GM18511 (cell line): ENCODE measurements around the gene DUSP28.
"Not testable (repeated sequence)": the region's sequence is repeated elsewhere in the genome, so short reads cannot be mapped to it uniquely, and the experiment has no call there.

Experiments used
- ATAC-seq: cut with Tn5 transposase; IDR thresholded peaks from one replicate; pipeline ENCODE4 v1.9.1; 2021; ENCODE audit warnings: mild to moderate bottlenecking, moderate library complexity; ENCODE audit not compliant: unreplicated experiment

The DUSP28 gene, protein sequence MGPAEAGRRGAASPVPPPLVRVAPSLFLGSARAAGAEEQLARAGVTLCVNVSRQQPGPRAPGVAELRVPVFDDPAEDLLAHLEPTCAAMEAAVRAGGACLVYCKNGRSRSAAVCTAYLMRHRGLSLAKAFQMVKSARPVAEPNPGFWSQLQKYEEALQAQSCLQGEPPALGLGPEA

DNA sequence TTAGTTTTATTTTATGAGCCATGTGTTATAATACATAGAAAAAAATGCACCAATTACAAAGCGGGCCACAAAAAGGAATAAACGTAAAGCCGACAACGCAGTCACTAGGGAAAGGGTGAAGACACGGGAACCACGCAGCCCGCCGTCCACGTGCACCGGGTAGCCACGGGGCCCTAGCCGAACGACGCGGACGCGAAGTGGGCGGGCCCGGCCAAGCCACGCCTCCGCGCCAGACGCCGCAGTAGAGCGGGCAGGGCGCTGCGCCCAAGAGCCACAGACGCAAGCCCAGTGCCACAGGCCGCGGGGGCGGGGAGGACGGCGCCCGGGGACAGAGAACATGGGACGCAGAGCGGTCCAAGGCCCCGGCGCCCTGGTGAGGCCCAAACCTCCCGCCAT lies at the start of gene DUSP28:
Gene DUSP28 (plus strand): TSS at position 274 of the 396 bp plus-strand sequence. CDS start 328 bp downstream, outside the sequence.
- peak; percentile 73 for ATAC-seq

DNA sequence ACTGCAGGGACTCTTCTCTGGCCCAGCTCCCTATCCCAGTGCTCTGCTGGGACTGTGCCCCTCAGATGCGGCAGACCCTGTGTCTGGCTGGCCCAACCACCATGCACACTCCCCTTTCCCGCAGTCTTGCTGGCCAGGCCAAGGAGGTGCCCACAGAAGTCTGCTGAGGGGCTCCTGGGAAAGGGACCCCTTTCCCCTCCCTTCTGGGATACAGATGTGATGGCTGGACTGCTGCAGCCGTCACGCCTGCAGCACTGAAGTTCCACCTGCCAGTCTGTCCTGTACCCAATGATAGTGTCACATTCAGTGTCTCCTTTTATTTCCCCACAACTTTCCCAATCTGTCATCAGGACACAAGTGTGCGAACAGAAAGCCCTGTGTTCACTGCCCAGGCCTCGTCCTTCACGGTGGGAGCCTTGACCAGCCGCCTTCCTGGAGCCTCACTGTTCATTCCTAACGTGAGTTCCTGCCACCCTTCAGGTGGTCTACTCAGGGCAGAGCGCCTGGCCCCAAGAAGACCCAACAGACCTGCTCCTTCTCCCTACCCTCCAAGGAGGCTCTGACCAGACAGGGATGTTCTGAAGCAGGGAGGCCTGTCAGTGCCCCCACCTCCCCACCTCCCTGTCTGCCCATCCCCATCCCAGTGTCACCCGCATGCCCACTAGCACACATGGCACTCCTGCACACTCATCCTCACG lies 49.5 kb upstream of the DUSP28 start:
- no peak for ATAC-seq

DNA sequence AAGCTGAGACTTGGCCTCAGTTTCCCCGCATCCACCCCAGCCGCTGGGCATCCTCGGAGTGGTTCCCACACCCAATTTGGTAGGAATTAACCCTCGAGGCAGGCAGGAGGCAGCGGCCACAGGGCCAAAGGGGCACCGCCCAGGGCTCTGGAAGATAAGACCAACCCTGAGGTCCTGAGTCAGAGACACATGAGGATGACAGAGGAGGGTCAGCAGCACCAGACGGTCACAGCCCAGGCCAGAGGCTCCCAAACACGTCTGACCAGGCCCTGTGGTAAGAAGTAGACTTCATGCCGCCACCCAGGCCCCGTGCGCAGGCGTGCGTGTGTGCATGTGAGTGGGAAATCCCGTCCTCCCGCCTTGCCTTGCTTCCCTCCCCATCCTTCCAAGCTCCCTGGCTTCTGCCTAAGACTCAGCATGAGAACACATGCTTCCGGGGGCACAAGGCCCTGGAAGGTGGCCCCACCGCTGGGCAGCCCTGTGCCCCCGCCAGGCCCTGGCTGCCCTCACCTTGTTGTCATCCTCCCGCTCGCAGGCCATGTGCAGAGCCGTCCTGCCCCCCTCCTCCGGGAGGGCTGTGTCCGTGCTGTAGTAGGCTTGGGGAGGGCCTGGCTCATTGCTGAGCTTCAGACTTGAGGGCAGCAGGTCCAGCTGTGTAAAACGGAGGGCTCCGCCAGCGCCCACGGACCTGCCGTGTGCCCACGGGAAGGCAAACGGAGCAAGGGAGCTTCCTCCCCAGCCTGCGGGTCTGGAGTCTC lies 48.6 kb upstream of the DUSP28 start:
- no peak for ATAC-seq

DNA sequence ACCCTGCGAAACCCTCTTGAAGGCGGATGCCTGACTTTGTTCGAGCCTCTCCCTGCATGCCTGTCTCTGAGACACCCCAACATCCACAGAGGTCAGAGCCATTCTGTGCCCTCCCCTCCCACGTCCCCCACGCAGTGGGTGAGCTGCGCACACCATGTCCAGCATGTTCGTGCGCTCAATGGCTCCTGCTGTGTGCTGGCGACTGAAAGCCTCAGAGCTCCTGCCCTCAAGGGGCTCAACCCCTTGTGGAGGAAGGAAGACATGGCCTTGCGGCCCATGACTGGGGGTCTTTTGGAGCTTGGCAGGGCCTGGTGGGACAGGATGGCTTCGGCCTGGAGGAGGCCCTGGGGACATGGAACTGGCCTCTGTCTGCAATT lies 48.1 kb upstream of the DUSP28 start:
- ATAC-seq, result no peak

DNA sequence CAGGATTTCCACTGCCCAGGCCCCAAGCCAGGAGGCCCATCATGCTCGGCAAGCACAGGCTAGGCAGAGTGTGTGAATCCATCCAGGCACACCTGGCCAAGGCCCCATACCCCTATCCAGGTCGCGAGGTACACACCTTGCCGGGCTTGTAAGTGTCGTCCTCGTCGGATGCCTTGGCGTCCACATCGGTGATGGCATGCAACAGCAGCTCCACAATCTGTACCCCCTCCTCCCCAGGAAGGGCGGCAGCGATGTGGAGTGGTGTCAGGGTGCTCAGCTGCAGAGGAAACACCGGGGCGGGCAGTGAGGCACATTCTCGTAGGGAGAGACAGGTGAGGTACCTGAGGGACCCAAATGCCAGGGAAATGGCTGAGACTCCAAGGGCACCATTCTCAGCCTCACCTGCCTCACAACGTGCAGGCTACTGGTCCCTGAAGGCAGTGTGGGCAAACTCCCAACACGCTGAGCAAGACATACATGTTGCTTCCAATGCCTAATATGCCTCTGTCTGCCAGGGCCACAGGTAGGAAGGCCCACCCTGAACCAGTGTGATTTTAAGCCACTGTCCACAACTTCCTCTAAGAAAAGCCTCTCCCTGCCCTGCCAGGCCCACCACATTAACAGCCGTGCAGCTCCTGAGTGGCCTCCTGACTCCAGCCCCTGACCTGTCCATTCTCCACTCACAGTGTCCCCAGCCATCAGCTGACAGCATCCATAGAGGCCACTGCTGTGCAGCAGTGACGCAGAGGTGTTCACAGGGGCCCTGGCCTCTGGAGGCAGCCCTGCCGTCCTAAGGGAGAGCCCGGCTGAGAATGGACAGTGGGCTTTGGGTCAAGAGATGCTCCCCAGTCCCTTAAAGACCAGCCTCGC lies 47.3 kb upstream of the DUSP28 start:
- ATAC-seq, result no peak

DNA sequence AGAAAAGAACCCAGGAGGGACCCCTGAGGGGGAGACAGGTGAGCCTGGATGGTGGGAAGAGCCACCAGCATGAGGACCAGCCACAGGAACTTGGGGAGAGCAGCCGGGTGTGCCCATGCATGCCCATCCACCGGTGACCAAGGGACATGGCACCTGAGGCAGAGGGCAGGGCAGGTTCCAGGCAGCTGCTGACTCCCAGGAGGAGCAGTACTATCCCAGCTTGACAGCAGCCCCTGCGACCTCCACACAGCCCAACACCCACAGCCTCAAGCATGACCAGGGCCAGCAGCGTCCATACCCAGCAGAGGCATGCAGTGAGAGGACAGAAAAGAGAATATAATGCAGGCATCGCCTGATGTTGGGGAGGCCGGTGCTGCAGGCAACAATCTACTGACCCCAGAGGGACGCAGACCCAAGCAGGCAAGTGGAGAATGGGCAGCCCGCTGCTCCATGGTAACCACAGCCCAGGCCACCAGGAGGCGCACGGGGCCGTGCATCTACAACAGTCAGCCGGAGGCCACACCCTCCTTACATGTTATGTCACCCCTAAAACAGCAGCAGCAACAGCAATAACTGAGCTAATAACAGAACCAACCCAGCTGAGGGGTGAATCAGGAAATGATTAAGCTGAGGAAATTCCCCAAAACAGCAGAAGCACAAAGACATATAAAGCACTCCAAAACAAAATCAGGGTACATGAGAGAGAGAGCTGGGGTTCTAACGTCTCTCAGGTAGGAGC lies 46.4 kb upstream of the DUSP28 start:
- peak; percentile 98 for ATAC-seq

DNA sequence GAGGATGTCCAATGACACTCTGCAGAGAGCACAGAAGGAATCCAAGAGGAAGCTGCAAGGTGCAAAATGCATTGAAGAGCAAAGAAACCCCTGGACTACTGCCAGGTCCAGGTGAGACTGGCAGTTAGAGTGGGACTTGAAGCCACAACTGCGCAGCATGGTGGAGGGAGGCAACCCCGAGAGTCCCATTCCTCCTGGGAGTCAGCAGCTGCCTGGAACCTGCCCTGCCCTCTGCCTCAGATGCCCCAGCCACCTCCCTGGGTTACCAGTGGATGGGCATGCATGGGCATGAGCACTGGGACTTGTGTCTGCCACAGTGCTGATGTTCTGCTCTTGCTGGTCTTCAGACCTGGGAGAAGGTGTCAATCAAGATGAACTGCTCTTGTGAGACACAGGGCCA lies 45.5 kb upstream of the DUSP28 start:
- ATAC-seq, result no peak

DNA sequence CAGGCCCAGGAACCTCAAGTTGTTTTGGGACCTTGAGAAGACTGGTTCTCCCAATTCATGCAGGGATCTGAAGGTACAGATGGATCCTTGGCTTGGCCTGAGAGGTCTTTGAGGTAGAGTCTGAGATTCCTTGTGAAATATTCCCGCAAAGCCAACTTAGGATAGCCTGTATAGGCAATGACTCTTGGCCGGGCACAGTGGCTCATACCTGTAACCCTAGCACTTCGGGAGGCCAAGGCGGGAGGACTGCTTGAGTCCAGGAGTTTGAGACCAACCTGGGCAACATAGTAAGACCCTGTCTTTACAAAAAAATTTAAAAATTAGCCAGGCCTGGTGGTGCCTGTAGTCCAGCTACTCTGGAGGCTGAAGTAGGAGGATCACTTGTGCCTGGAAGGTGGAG lies 42.8 kb upstream of the DUSP28 start:
- ATAC-seq, result no peak

DNA sequence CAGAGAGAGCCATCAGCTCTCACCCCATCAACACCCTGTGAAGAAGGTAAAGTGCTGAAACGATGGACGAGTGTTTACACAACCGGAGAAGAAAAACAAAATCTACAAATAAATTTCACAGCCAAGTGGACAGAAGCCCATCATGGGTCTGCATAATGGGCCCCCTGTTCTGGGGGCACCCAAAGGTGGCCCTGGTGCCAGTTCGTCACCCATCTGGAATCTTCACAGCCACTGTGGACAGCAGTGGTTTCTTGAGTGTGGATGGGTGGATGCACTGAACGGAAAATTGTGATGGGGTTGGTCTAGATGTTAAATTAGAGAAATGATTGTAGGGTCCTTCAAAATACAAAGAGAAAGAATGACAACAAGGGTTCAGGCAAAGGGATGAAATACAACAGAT lies 41.2 kb upstream of the DUSP28 start:
- ATAC-seq, result no peak

DNA sequence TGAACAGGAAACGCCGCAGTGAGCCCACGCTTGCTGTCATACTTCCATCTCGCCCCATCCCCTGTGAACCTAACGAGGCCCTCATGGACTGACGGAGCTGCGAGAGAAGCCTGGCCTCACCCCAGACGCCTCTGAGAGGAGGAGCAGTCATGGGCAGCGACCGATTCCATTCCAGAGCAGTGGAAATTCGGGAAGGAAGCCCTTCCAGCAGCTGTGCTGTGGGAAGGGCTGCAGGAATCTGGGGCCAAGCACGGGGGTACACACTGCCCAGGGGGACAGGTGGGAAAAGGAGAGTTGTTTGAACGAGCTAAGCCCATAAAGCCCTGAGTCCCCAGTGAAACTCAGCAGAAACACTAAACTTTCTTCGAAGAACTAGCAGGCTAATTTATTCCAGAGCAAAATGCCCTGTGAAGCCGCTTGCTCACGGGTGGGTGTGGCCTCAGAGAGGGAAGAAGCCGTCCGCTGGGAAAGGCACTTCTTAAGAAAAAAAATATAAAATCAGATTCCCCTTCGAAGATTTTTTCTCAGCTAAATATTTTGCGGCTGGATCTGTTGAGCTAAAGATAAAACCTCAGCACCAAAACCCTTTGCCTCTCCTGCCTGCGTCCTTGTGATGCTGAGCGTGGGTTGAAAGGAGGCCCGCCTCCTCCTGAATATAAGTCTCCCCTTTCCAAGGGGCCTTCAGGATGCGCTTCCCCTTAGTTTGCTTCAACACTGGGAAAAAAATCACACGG lies 40.6 kb upstream of the DUSP28 start:
- no peak for ATAC-seq

DNA sequence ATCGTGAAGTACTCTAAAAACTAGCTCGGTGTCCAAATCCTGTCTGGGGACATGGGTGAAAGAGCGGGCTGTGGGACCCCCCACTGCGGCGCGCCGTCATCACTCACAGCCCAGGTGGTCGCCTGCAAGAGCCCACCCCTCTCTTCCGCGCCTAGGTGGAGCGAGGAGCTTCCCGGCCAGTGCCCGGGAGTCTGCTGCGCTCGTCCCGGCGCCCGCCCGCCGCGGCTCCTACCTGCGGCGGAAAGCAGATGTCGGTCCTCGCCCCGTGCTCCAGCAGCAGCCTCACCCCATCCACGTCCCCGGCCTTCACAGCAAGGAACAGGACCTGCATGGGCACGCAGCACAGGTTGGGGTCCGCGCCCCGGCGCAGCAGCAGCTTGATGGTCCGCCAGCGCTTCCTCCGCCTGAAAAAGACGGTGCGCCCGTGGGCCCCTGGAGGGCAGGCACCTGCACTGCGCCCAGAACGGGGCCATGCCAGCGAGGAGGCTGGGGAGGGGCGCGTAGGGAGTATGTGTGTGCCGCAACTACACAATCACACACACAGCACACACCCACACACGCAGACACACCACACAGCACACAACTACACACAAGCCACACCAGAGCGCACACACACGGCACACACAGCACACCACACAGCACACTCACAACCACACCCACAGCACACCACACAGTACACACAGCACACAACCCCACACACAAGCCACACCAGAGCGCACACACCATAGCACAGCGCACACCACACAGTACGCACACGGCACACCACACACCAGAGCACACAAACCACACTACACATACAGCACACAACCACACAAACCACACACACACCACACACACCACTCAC lies 39.8 kb upstream of the DUSP28 start:
- ATAC-seq, result no peak

DNA sequence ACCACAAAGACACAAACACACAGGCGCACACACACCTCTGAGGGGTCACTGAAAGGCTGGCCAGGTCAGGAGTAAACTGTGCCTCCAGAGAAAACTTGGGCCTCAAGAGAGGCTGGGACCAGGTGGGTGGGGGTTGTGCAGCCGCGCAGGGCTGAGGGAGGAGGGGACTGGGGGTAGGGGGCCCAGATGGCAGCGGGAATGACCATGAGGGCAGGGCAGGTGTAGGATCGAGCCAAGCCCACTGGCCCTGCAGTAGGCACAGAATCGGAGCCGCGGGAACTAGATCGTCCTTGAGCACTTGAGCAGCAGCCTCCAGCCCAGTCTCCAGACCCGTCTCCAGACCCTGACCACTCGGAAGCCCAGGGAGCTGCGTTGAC lies 39.2 kb upstream of the DUSP28 start:
- ATAC-seq, result no peak

DNA sequence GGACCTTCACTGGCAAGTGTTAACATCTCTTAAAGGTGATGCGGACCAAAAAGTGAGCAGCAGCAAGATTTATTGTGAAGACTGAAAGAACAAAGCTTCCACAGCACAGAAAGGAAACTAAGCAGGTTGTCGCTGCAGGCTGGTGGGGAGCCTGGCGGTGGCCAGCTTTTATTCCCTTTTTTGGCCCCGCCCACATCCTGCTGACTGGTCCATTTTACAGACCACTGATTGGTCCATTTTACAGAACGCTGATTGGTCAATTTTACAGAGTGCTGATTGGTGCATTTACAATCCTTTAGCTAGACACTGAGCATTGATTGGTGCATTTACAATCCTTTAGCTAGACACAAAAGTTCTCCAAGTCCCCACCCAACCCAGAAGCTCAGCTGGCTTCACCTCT lies 38.3 kb upstream of the DUSP28 start:
- ATAC-seq, result not testable (repeated sequence)

DNA sequence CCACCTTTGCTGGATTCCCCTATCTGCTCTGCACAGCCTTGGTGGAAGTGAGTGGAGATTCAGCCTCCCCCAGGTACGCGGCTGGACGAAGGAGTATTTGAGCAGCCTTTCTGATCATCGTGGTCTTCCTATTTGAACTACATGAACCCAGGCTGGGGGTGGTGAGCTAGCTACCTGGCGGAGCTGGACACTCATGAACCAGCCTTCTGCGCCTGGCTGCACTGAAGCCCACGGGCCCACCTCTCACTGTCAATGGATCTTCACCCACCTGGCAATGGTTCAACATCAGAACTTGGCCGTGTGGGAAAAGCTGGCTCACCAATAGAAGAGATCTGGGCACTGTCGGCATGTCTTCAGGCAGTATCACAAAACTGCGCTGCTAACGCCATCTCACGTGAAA lies 37.8 kb upstream of the DUSP28 start:
- no peak for ATAC-seq

DNA sequence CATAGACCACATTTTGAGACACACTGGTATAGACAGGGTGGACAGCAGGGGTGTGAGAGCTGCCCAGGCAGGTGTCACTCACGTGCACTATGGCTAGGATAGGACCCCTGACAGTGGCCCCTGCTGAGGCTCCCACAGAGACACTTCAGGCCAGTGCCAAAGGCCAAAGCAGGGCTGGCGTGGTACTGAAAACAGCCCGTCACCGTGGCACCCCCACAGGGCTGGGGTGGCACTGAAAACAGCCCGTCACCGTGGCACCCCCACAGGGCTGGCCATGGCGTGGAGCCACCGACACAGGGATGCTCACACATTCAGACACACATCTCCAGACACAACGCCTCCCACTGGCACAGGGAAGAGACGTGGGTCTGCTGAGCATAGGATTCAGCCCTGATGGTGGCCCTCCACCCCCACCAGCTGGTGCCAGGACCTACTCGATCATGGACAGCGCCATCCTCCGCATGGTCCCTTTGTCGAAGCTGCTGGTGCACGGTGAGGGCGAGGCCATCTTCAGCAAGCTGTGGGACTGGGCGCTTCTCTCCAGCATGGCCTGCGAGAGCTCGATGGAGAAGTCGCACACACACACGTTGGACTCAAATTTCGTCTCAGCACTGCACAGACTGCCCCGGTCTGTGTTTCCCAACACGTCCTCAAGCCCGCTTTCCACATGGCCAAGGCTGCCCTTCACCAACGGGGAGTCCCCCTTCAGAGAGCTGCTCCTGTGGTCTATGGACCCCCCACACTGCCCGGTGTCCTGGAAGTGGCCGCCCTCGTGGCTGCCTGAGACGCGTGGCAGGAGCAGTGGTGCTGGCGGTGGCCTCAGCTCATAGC lies 36.5 kb upstream of the DUSP28 start:
- no peak for ATAC-seq

DNA sequence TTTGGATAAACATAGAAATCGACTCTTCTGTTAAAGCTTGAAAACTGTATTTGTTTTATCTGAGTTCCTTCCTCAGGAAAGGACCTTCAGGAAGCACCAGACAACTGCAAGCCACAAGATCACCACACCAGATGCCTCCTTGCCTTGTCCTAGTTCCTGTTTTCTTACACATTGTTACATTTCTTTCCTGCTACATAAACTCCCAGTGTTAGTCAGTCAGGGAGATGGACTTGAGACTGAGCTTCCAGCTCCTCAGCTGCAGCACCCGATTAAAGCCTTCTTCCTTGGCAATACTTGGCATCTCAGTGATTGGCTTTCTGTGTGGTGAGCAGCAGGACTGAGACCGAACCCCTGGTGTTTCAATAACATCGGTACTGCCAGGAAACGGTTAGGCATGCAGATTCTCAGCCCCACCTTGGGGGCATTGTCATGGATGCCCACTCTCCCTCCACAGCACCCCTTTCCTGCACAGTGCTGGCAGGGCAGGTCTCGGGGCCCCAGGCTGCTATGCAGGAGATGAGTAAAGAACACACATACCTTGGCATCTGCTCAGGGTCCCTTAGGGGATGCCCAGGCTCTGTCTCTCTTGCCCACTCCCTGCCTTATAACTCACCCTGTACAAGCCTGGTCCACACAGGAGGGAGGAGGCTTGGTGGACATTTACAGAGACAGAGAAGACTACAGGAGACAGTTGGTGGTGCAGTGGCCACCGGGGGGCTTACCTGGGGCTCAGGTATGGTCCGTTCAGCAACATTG lies 35.0 kb upstream of the DUSP28 start:
- no peak for ATAC-seq

DNA sequence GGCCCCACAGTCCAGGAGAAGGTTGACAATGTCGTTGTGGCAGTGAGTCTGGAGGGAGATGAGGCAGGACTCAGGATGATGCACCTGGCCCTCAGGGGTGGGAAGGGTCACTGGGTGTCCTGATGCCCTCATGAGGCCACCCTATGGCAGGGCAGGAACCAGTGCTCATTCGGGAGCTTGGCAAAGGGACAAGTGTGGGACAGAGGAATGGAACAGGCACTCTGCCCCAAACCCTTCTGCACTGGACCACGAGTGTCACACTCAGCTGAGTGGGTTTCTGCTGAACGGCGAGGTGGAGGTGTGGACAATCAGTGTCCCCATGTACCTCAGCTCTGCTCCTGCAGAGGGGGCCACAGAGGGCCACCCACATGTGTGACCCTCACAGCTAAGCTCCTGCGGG lies 34.4 kb upstream of the DUSP28 start:
- no peak for ATAC-seq
